ENCODE measurements around the gene OR2G2. TPM values are rescaled to one million over a fixed set of nuclear protein-coding genes. Genes with fewer than 3 reads are reported as not detected.

OR2G2 gene, protein sequence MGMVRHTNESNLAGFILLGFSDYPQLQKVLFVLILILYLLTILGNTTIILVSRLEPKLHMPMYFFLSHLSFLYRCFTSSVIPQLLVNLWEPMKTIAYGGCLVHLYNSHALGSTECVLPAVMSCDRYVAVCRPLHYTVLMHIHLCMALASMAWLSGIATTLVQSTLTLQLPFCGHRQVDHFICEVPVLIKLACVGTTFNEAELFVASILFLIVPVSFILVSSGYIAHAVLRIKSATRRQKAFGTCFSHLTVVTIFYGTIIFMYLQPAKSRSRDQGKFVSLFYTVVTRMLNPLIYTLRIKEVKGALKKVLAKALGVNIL
- total RNA-seq (2022) (not detected in 2 replicates), Bru-seq, nascent RNA (not detected), BruChase-seq, experiment 1, labeled RNA remaining after a 2-hour chase (not detected), BruChase-seq, experiment 2, labeled RNA remaining after a 6-hour chase (not detected)
- long read RNA-seq: 0 reads

- BruUV-seq (replicated peaks): no TSS peak
- Mint-ChIP-seq H3K36me3 (ENCODE audit: insufficient read depth, unreplicated experiment) (no peaks in the 10 kb centered on the region), H3K4me3 (ENCODE audit: unreplicated experiment) (no peak within 1 kb of the TSS), H3K27ac (ENCODE audit: unreplicated experiment) (no peak within 1 kb of the TSS), H3K27me3 (ENCODE audit: insufficient read depth, unreplicated experiment) (peaks cover 2% of the 10 kb centered on the region), H3K4me1 (ENCODE audit: low read depth, unreplicated experiment) (no peaks in the 10 kb centered on the region), H3K9me3 (ENCODE audit: unreplicated experiment) (no peaks in the 10 kb centered on the region)
- no peaks in the 10 kb centered on the region for H3K36me3 ChIP-seq (ENCODE audit: control insufficient read depth, insufficient read depth, low read length)
- no peak for DNase-seq
- intact Hi-C loops (cut with micrococcal nuclease; ENCODE audit: unreplicated experiment): no loop called here
- no peak for TF ChIP-seq CTCF (IDR thresholded peaks at IDR 0.05; ENCODE audit: insufficient read depth in 1 of 2, low read depth in 1 of 2, low read length in 1 of 2, severe bottlenecking in 1 of 2, unreplicated experiment in 1 of 2)
- H3K4me1 ChIP-seq: no peaks in the 10 kb centered on the region
- POLR2A ChIA-PET: no interaction called here
- H3K27me3 ChIP-seq (replicated peaks; ENCODE audit: control insufficient read depth, insufficient read depth, low read length): no peaks in the 10 kb centered on the region
- CTCF ChIA-PET: no interaction called here
- H3K4me3 ChIP-seq (ENCODE audit: low read depth, low read length): no peak within 1 kb of the TSS
- H3K9me3 ChIP-seq: no peaks in the 10 kb centered on the region
These were observed at the start of gene OR2G2 for GRCh38 chr1:247588060-247588459. Gene OR2G2 (plus strand): TSS chr1:247588360. CDS start chr1:247588360, 0 bp downstream.

- H3K4me3 ChIP-seq (ENCODE audit: low read depth, low read length): no peak overlapping the region
- no peaks in the 10 kb centered on the region for H3K36me3 ChIP-seq (ENCODE audit: control insufficient read depth, insufficient read depth, low read length)
- no peaks in the 10 kb centered on the region for H3K9me3 ChIP-seq
- Mint-ChIP-seq H3K4me1 (ENCODE audit: low read depth, unreplicated experiment) (no peaks in the 10 kb centered on the region), H3K27me3 (ENCODE audit: insufficient read depth, unreplicated experiment) (peaks cover 5% of the 10 kb centered on the region), H3K4me3 (ENCODE audit: unreplicated experiment) (no peak overlapping the region), H3K27ac (ENCODE audit: unreplicated experiment) (no peak overlapping the region), H3K9me3 (ENCODE audit: unreplicated experiment) (no peaks in the 10 kb centered on the region), H3K36me3 (ENCODE audit: insufficient read depth, unreplicated experiment) (no peaks in the 10 kb centered on the region)
- no peak for TF ChIP-seq CTCF (IDR thresholded peaks at IDR 0.05; ENCODE audit: insufficient read depth in 1 of 2, low read depth in 1 of 2, low read length in 1 of 2, severe bottlenecking in 1 of 2, unreplicated experiment in 1 of 2)
- ChIA-PET CTCF (no interaction called here), POLR2A (no interaction called here)
- BruUV-seq (replicated peaks): no TSS peak
- no peaks in the 10 kb centered on the region for H3K4me1 ChIP-seq
- intact Hi-C loops (cut with micrococcal nuclease; ENCODE audit: unreplicated experiment): no loop called here
- DNase-seq: no peak
- H3K27me3 ChIP-seq (replicated peaks; ENCODE audit: control insufficient read depth, insufficient read depth, low read length): no peaks in the 10 kb centered on the region
These were observed 49.6 kb upstream of the OR2G2 start for GRCh38 chr1:247538561-247538960.

DNA sequence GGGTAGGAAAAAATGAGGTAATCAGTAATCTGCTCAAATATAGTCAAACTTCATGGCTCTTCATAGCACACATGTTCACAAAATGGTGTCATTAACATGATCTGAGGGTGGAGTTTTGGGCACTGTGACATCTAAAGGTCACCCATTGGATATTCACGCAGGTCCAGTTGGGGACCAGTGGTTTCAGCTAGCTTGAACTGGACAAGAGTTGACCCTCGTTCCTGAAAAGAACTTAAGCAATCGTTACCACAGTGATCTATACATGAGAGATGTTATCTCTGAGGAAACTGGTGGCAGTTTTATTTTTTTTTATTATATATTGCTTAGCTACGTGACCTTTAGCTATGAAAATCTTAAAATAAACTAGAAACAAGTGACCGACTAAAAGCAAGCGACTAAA, 48.9 kb upstream of the OR2G2 start:
- POLR2A ChIA-PET: no interaction called here
- CTCF ChIA-PET: no interaction called here
- H3K36me3 Mint-ChIP-seq (ENCODE audit: insufficient read depth, unreplicated experiment): no peaks in the 10 kb centered on the region
- intact Hi-C loops (cut with micrococcal nuclease; ENCODE audit: unreplicated experiment): no loop called here
- H3K4me3 Mint-ChIP-seq (ENCODE audit: unreplicated experiment): no peak overlapping the region
- Histone ChIP-seq H3K27me3 (replicated peaks; ENCODE audit: control insufficient read depth, insufficient read depth, low read length) (no peaks in the 10 kb centered on the region), H3K4me1 (no peaks in the 10 kb centered on the region), H3K9me3 (no peaks in the 10 kb centered on the region), H3K4me3 (ENCODE audit: low read depth, low read length) (no peak overlapping the region), H3K36me3 (ENCODE audit: control insufficient read depth, insufficient read depth, low read length) (no peaks in the 10 kb centered on the region)
- H3K9me3 Mint-ChIP-seq (ENCODE audit: unreplicated experiment): no peaks in the 10 kb centered on the region
- H3K27me3 Mint-ChIP-seq (ENCODE audit: insufficient read depth, unreplicated experiment): peaks cover 5% of the 10 kb centered on the region
- no peak for TF ChIP-seq CTCF (IDR thresholded peaks at IDR 0.05; ENCODE audit: insufficient read depth in 1 of 2, low read depth in 1 of 2, low read length in 1 of 2, severe bottlenecking in 1 of 2, unreplicated experiment in 1 of 2)
- no peaks in the 10 kb centered on the region for H3K4me1 Mint-ChIP-seq (ENCODE audit: low read depth, unreplicated experiment)
- DNase-seq: no peak
- H3K27ac Mint-ChIP-seq (ENCODE audit: unreplicated experiment): no peak overlapping the region
- no TSS peak for BruUV-seq (replicated peaks)
